ENCODE measurements around the gene COL4A6.

COL4A6 gene

GRCh38 chrX:108157628-108158027 lies 280.6 kb downstream of the COL4A6 start:
- Histone ChIP-seq H3K27me3 (ENCODE audit: control insufficient read depth in 5 of 5, insufficient read depth in 4 of 5, low read length in 5 of 5) (peaks cover 0 to 18% (median 9%) of the 10 kb centered on the region in 5 donors), H3K36me3 (ENCODE audit: control insufficient read depth in 5 of 5, insufficient read depth in 5 of 5, low read length in 5 of 5) (peaks cover 0 to 8% (median 5%) of the 10 kb centered on the region in 5 donors), H3K9ac (ENCODE audit: low read length in 5 of 5) (no peak overlapping the region), H3K9me3 (ENCODE audit: control insufficient read depth in 5 of 5, low read length in 5 of 5) (no peaks in the 10 kb centered on the region), H3K4me3 (ENCODE audit: low read depth in 1 of 5, low read length in 5 of 5) (no peak overlapping the region), H3K27ac (ENCODE audit: low read depth, low read length) (no peak overlapping the region), H3K4me1 (ENCODE audit: control insufficient read depth in 5 of 5, insufficient read depth in 5 of 5, low read length in 5 of 5) (no peaks in the 10 kb centered on the region)

DNA sequence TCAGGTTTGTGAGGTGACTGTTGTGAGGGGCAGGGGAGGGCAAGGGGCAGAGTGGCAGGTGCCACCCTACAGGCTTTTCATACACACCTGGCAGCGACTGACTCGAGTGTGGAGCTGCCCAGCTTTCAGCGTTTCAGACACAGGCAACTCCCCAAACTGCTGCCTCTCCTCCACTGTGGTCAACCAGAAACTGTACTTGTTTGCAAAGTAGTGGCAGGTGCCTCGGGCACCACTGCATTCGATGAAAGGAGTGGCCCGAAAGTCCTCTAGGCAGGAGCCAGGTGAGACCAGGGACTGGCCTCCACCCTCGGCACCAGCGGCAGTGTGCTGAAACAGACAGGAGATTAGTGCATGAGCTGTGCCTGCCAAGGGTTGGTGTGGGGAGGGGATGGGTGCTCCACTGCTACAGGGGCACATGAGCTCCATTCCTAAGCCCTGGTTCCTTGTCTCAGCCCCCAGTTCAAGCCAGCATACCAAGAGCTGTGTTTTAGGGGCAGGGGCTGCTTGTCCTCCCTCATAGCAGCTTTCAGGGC lies 281.2 kb downstream of the COL4A6 start:
- H3K36me3 ChIP-seq (ENCODE audit: control insufficient read depth in 5 of 5, insufficient read depth in 5 of 5, low read length in 5 of 5): peaks cover 0 to 12% (median 5%) of the 10 kb centered on the region in 5 donors
- H3K4me3 ChIP-seq (ENCODE audit: low read depth in 1 of 5, low read length in 5 of 5): no peak overlapping the region
- H3K9ac ChIP-seq (ENCODE audit: low read length in 5 of 5): no peak overlapping the region
- no peak overlapping the region for H3K27ac ChIP-seq (ENCODE audit: low read depth, low read length)
- H3K9me3 ChIP-seq (ENCODE audit: control insufficient read depth in 5 of 5, low read length in 5 of 5): no peaks in the 10 kb centered on the region
- H3K27me3 ChIP-seq (ENCODE audit: control insufficient read depth in 5 of 5, insufficient read depth in 4 of 5, low read length in 5 of 5): peaks cover 0 to 18% (median 9%) of the 10 kb centered on the region in 5 donors
- H3K4me1 ChIP-seq (ENCODE audit: control insufficient read depth in 5 of 5, insufficient read depth in 5 of 5, low read length in 5 of 5): no peaks in the 10 kb centered on the region

- no peak overlapping the region for H3K9ac ChIP-seq (ENCODE audit: low read length in 5 of 5)
- no peaks in the 10 kb centered on the region for H3K4me1 ChIP-seq (ENCODE audit: control insufficient read depth in 5 of 5, insufficient read depth in 5 of 5, low read length in 5 of 5)
- peaks cover 0 to 14% (median 5%) of the 10 kb centered on the region in 5 donors for H3K36me3 ChIP-seq (ENCODE audit: control insufficient read depth in 5 of 5, insufficient read depth in 5 of 5, low read length in 5 of 5)
- peaks cover 0 to 14% (median 7%) of the 10 kb centered on the region in 5 donors for H3K27me3 ChIP-seq (ENCODE audit: control insufficient read depth in 5 of 5, insufficient read depth in 4 of 5, low read length in 5 of 5)
- no peak overlapping the region for H3K27ac ChIP-seq (ENCODE audit: low read depth, low read length)
- no peak overlapping the region for H3K4me3 ChIP-seq (ENCODE audit: low read depth in 1 of 5, low read length in 5 of 5)
- H3K9me3 ChIP-seq (ENCODE audit: control insufficient read depth in 5 of 5, low read length in 5 of 5): no peaks in the 10 kb centered on the region
Measured at GRCh38 chrX:108156082-108156481, 282.1 kb downstream of the COL4A6 start.

- peaks cover 0 to 5% (median 0%) of the 10 kb centered on the region in 5 donors for H3K27me3 ChIP-seq (ENCODE audit: control insufficient read depth in 5 of 5, insufficient read depth in 4 of 5, low read length in 5 of 5)
- peaks cover 0 to 28% (median 4%) of the 10 kb centered on the region in 5 donors for H3K36me3 ChIP-seq (ENCODE audit: control insufficient read depth in 5 of 5, insufficient read depth in 5 of 5, low read length in 5 of 5)
- no peak overlapping the region for H3K27ac ChIP-seq (ENCODE audit: low read depth, low read length)
- no peak overlapping the region for H3K4me3 ChIP-seq (ENCODE audit: low read depth in 1 of 5, low read length in 5 of 5)
- H3K9me3 ChIP-seq (ENCODE audit: control insufficient read depth in 5 of 5, low read length in 5 of 5): no peaks in the 10 kb centered on the region
- no peaks in the 10 kb centered on the region for H3K4me1 ChIP-seq (ENCODE audit: control insufficient read depth in 5 of 5, insufficient read depth in 5 of 5, low read length in 5 of 5)
- no peak overlapping the region for H3K9ac ChIP-seq (ENCODE audit: low read length in 5 of 5)
Measured at GRCh38 chrX:108148524-108148923, 289.7 kb downstream of the COL4A6 start.

DNA sequence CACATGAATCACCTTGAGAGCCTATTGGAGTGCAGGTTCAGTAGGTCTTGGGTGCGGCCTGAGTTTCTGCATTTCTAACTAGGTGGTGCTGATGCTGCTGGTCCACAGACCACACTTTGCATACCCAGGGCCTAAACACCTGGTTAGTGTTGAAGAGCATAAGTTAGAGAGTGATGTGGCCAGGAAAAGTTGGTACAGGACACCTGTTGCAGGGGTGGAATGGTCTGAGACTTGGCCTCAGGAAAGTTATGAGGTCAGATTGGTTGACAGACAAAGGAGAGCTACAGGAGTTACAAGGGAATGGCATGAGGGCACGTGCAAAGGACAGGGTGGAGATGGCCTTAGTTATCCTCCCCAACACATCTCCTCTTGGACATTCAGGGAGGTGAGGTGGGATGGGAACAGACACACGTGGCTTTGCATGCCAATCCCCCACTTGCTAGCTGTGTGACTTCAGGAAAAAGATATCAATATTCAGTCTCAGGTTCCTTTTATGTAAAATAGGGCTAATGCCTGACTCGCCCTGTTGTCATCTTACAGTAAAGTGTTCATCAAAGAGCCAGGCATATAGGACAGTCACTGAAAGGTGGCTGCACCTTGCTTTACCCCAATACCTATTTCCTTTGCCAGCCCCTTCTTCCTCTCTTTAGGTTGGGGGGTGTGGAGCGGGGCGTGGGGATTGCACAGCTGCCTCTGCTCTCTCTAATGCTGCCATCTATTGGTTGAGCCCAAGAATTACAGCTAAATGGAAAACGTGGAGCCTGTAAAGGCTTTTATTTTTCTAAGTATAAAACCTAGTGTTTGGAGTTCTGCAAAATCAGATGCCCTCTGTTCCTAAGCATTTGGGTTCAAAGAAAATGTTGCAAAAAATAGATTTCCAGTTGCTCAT lies 299.2 kb downstream of the COL4A6 start:
- Histone ChIP-seq H3K4me3 (ENCODE audit: low read depth in 1 of 5, low read length in 5 of 5) (no peak overlapping the region), H3K9me3 (ENCODE audit: control insufficient read depth in 5 of 5, low read length in 5 of 5) (peaks cover 0 to 2% (median 0%) of the 10 kb centered on the region in 5 donors), H3K27ac (ENCODE audit: low read depth, low read length) (no peak overlapping the region), H3K36me3 (ENCODE audit: control insufficient read depth in 5 of 5, insufficient read depth in 5 of 5, low read length in 5 of 5) (peaks cover 5 to 42% (median 24%) of the 10 kb centered on the region in 5 donors), H3K27me3 (ENCODE audit: control insufficient read depth in 5 of 5, insufficient read depth in 4 of 5, low read length in 5 of 5) (peaks cover 0 to 8% (median 2%) of the 10 kb centered on the region in 5 donors), H3K4me1 (ENCODE audit: control insufficient read depth in 5 of 5, insufficient read depth in 5 of 5, low read length in 5 of 5) (no peaks in the 10 kb centered on the region), H3K9ac (ENCODE audit: low read length in 5 of 5) (no peak overlapping the region)

DNA sequence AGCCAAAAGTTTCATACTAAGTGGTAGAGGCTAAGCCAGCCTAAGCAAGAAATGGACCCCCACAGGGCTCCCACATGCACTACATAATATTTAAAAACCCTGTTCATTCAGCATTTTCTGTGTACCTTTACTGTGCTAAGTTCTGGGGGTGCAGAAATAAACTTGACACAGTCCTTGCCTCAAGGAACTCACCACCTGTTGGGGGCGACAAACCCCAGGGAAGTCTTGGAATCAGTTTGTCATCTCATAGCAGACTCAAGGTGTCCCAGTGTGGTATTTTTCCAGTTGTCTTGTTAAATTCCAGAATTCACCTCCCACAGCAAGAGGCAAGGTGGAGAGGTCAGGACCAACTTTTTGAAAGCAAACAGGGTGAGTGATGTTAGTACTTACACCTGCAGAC lies 303.5 kb downstream of the COL4A6 start:
- Histone ChIP-seq H3K9ac (ENCODE audit: low read length in 5 of 5) (no peak overlapping the region), H3K27ac (ENCODE audit: low read depth, low read length) (no peak overlapping the region), H3K4me3 (ENCODE audit: low read depth in 1 of 5, low read length in 5 of 5) (no peak overlapping the region), H3K4me1 (ENCODE audit: control insufficient read depth in 5 of 5, insufficient read depth in 5 of 5, low read length in 5 of 5) (no peaks in the 10 kb centered on the region), H3K9me3 (ENCODE audit: control insufficient read depth in 5 of 5, low read length in 5 of 5) (peaks cover 0 to 2% (median 0%) of the 10 kb centered on the region in 5 donors), H3K27me3 (ENCODE audit: control insufficient read depth in 5 of 5, insufficient read depth in 4 of 5, low read length in 5 of 5) (peaks cover 0 to 12% (median 2%) of the 10 kb centered on the region in 5 donors), H3K36me3 (ENCODE audit: control insufficient read depth in 5 of 5, insufficient read depth in 5 of 5, low read length in 5 of 5) (peaks cover 7 to 35% (median 25%) of the 10 kb centered on the region in 5 donors)

DNA sequence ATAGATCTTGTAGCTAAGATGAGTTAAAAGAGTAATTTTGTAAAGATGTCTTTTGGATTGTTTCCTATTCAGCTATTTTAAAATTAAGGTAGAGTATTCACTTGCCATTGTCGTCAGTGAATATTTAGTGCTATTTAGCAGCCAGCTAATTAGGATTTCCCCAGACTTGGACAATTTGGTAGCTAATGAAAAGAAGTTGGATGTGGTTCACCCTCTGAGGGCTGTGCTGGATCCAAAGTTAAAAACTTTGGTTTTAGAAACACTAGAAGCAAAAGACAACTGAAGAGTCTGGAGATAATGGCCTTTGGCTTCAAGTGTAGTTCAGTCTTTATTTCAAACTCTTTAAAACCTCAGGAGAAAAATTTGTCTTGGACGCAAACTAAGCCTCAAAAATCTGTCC lies 305.3 kb downstream of the COL4A6 start:
- no peak overlapping the region for H3K4me3 ChIP-seq (ENCODE audit: low read depth in 1 of 5, low read length in 5 of 5)
- H3K27me3 ChIP-seq (ENCODE audit: control insufficient read depth in 5 of 5, insufficient read depth in 4 of 5, low read length in 5 of 5): peaks cover 0 to 12% (median 2%) of the 10 kb centered on the region in 5 donors
- H3K36me3 ChIP-seq (ENCODE audit: control insufficient read depth in 5 of 5, insufficient read depth in 5 of 5, low read length in 5 of 5): peaks cover 8 to 22% (median 14%) of the 10 kb centered on the region in 5 donors
- no peaks in the 10 kb centered on the region for H3K9me3 ChIP-seq (ENCODE audit: control insufficient read depth in 5 of 5, low read length in 5 of 5)
- no peak overlapping the region for H3K9ac ChIP-seq (ENCODE audit: low read length in 5 of 5)
- H3K27ac ChIP-seq (ENCODE audit: low read depth, low read length): no peak overlapping the region
- no peaks in the 10 kb centered on the region for H3K4me1 ChIP-seq (ENCODE audit: control insufficient read depth in 5 of 5, insufficient read depth in 5 of 5, low read length in 5 of 5)

DNA sequence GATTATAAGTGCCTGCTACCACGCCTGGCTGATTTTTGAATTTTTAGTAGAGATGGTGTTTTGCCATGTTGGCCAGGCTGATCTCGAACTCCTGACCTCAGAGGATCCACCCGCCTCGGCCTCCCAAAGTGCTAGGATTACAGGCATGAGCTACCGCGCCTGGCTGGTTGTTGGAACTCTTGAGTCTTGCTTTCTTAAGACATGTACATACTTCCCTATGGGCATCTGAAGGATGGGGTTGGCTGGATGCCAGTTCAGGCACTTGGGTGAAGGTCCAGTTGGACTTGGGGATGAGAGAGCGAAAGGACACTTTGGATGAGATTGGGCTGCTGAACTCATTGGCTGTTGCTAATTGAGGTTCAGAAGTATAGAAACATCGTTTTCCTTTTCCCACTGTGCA lies 306.2 kb downstream of the COL4A6 start:
- Histone ChIP-seq H3K9me3 (ENCODE audit: control insufficient read depth in 5 of 5, low read length in 5 of 5) (no peaks in the 10 kb centered on the region), H3K27me3 (ENCODE audit: control insufficient read depth in 5 of 5, insufficient read depth in 4 of 5, low read length in 5 of 5) (peaks cover 0 to 12% (median 2%) of the 10 kb centered on the region in 5 donors), H3K27ac (ENCODE audit: low read depth, low read length) (no peak overlapping the region), H3K4me1 (ENCODE audit: control insufficient read depth in 5 of 5, insufficient read depth in 5 of 5, low read length in 5 of 5) (no peaks in the 10 kb centered on the region), H3K9ac (ENCODE audit: low read length in 5 of 5) (no peak overlapping the region), H3K36me3 (ENCODE audit: control insufficient read depth in 5 of 5, insufficient read depth in 5 of 5, low read length in 5 of 5) (peaks cover under 1 to 23% (median 11%) of the 10 kb centered on the region in 5 donors), H3K4me3 (ENCODE audit: low read depth in 1 of 5, low read length in 5 of 5) (no peak overlapping the region)

- H3K4me1 ChIP-seq (ENCODE audit: control insufficient read depth in 5 of 5, insufficient read depth in 5 of 5, low read length in 5 of 5): no peaks in the 10 kb centered on the region
- H3K27ac ChIP-seq (ENCODE audit: low read depth, low read length): no peak overlapping the region
- no peak overlapping the region for H3K9ac ChIP-seq (ENCODE audit: low read length in 5 of 5)
- H3K36me3 ChIP-seq (ENCODE audit: control insufficient read depth in 5 of 5, insufficient read depth in 5 of 5, low read length in 5 of 5): peaks cover 0 to 25% (median 10%) of the 10 kb centered on the region in 5 donors
- H3K9me3 ChIP-seq (ENCODE audit: control insufficient read depth in 5 of 5, low read length in 5 of 5): no peaks in the 10 kb centered on the region
- peaks cover 0 to 12% (median 2%) of the 10 kb centered on the region in 5 donors for H3K27me3 ChIP-seq (ENCODE audit: control insufficient read depth in 5 of 5, insufficient read depth in 4 of 5, low read length in 5 of 5)
- no peak overlapping the region for H3K4me3 ChIP-seq (ENCODE audit: low read depth in 1 of 5, low read length in 5 of 5)
Measured at GRCh38 chrX:108131471-108131870, 306.8 kb downstream of the COL4A6 start.

DNA sequence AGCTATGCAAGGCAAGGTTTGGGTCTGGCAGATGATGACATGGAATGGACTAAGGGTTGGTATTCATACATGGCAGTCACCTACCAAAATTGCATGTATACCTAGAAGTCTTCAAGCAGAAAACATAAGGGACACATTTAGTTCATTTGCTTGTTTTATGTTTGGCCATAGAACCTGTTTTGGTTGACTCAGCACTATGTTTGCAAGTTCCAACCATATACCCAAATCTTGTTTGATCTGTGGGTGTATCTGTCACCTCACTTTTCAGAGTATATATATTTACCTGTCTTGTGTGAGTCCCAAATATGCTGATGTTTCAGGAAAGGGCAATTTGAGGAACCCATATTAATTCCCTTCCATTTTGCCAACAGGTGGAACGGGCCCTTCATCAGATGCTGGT lies 307.3 kb downstream of the COL4A6 start:
- no peak overlapping the region for H3K27ac ChIP-seq (ENCODE audit: low read depth, low read length)
- no peak overlapping the region for H3K9ac ChIP-seq (ENCODE audit: low read length in 5 of 5)
- peaks cover 0 to 25% (median 10%) of the 10 kb centered on the region in 5 donors for H3K36me3 ChIP-seq (ENCODE audit: control insufficient read depth in 5 of 5, insufficient read depth in 5 of 5, low read length in 5 of 5)
- no peaks in the 10 kb centered on the region for H3K9me3 ChIP-seq (ENCODE audit: control insufficient read depth in 5 of 5, low read length in 5 of 5)
- H3K4me1 ChIP-seq (ENCODE audit: control insufficient read depth in 5 of 5, insufficient read depth in 5 of 5, low read length in 5 of 5): no peaks in the 10 kb centered on the region
- peaks cover 0 to 12% (median 2%) of the 10 kb centered on the region in 5 donors for H3K27me3 ChIP-seq (ENCODE audit: control insufficient read depth in 5 of 5, insufficient read depth in 4 of 5, low read length in 5 of 5)
- no peak overlapping the region for H3K4me3 ChIP-seq (ENCODE audit: low read depth in 1 of 5, low read length in 5 of 5)
